K562 (cell line): Measurements from ENCODE around the gene EEF2K. TPM values are rescaled to one million over a fixed set of nuclear protein-coding genes. Genes with fewer than 3 reads are reported as not detected.
A peak's percentile ranks its signal among the peaks of the same experiment; 100 is the strongest.

ENCODE experiments used
- ATAC-seq: fragments of 200-7000 bp; cut with Tn5 transposase; 3 replicates; pipeline ENCODE4 v1.9.1; 2020; ENCODE audit warnings: moderate library complexity
- BruUV-seq: library from RNA; stranded (reverse); fragments of 400-500 nt; replicated peaks from 2 replicates; lab custom pipeline; 2021; lab: Mats Ljungman, UMichigan
- CTCF ChIA-PET: fragments of 300-600 bp; formaldehyde crosslinking; extraction: SDS; loops from one replicate; lab custom pipeline; 2021; ENCODE audit warnings: low intra/inter-chr PET ratio; lab: Yijun Ruan, JAX
- POLR2A ChIA-PET: fragments of 300-600, 350-650 bp; sonication (Branson Sonifier 250); formaldehyde crosslinking; extraction: SDS; loops from one replicate; lab custom pipeline; 2021; ENCODE audit warnings: antibody characterized with exemption, inconsistent platforms; lab: Yijun Ruan, JAX
- DNase-seq, 4 experiments: peaks; one replicate each; pipeline versions ENCODE4 v3.0.0 to v3.0.0-alpha.2; 2011 to 2018; ENCODE audit warnings: low spot score in 3 of 4, mixed read lengths in 3 of 4; ENCODE audit errors: extremely low read depth in 1 of 4
- FAIRE-seq: peaks from 2 replicates; lab custom pipeline; 2011; peaks lifted over from hg19 to GRCh38; lab: Jason Lieb, UNC
- H2AFZ ChIP-seq: 2 replicates; pipeline ENCODE4 v1.6.0; 2011; ENCODE audit warnings: low read depth, low read length, control low read depth, inconsistent platforms
- H3K27ac ChIP-seq: fragments of 200-600 bp; 3 replicates; pipeline ENCODE4 v1.8.0; 2011; ENCODE audit warnings: low read depth, mild to moderate bottlenecking, control low read depth, inconsistent platforms, low read length, moderate library complexity, mixed read lengths; ENCODE audit errors: extremely low read depth
- H3K27me3 ChIP-seq, 2 experiments: fragments of 300-600 bp in 1 of 2; 2 replicates in 1 of 2; 3 replicates in 1 of 2; pipeline versions ENCODE4 v1.6.0 to v1.8.0; 2011; ENCODE audit warnings: inconsistent platforms in 2 of 2, low read length in 2 of 2, mild to moderate bottlenecking in 1 of 2, mixed read lengths in 1 of 2, moderate library complexity in 1 of 2; ENCODE audit not compliant: control insufficient read depth in 2 of 2, insufficient read depth in 2 of 2
- H3K36me3 ChIP-seq: fragments of 300-600 bp; 3 replicates; pipeline ENCODE4 v1.8.0; 2011; ENCODE audit warnings: mild to moderate bottlenecking, low read length, inconsistent platforms; ENCODE audit not compliant: control insufficient read depth, insufficient read depth
- H3K4me1 ChIP-seq, 2 experiments: fragments of 200-600 bp in 1 of 2; replicated peaks in 1 of 2; 2 replicates in 1 of 2; 3 replicates in 1 of 2; pipeline versions ENCODE4 v1.5.1 to v1.8.0; 2011; ENCODE audit warnings: inconsistent platforms in 2 of 2, low read length in 2 of 2, mild to moderate bottlenecking in 1 of 2, mixed read lengths in 1 of 2, moderate library complexity in 1 of 2; ENCODE audit not compliant: control insufficient read depth in 2 of 2, insufficient read depth in 2 of 2
- H3K4me2 ChIP-seq: 2 replicates; pipeline ENCODE4 v1.6.1; 2011; ENCODE audit warnings: low read length, control low read depth, inconsistent platforms, mixed read lengths; ENCODE audit not compliant: insufficient read depth
- H3K4me3 ChIP-seq: fragments of 200-600 bp; sonication (generic), shearing (Covaris generic); 2 replicates; pipeline ENCODE4 v1.5.1; 2016; ENCODE audit warnings: control low read depth, inconsistent platforms
- H3K79me2 ChIP-seq: fragments of 200-600 bp; 3 replicates; pipeline ENCODE4 v1.8.0; 2011; ENCODE audit warnings: low read length, inconsistent platforms; ENCODE audit not compliant: control insufficient read depth, insufficient read depth
- H3K9ac ChIP-seq, 2 experiments: 2 replicates each; pipeline versions ENCODE4 v1.6.0 to v1.6.1; 2011; ENCODE audit warnings: low read depth in 2 of 2, low read length in 2 of 2, control low read depth in 1 of 2, inconsistent platforms in 1 of 2, mild to moderate bottlenecking in 1 of 2, mixed read lengths in 1 of 2; ENCODE audit not compliant: insufficient read depth in 1 of 2
- H3K9me1 ChIP-seq: one replicate; pipeline ENCODE4 v1.6.0; 2011; ENCODE audit warnings: inconsistent platforms, mild to moderate bottlenecking, low read length, moderate library complexity; ENCODE audit not compliant: control insufficient read depth, insufficient read depth
- H3K9me3 ChIP-seq: replicated peaks from 2 replicates; pipeline ENCODE4 v1.5.1; 2011; ENCODE audit warnings: low read depth, low read length, inconsistent platforms; ENCODE audit not compliant: control insufficient read depth, insufficient read depth
- H4K20me1 ChIP-seq: replicated peaks from 2 replicates; pipeline ENCODE4 v1.6.1; 2011; ENCODE audit warnings: low read length, inconsistent platforms, mixed read lengths; ENCODE audit not compliant: control insufficient read depth, insufficient read depth
- ESRRA ChIP-seq: fragments of 450-650 bp; IDR thresholded peaks from 2 replicates; pipeline ENCODE4 v1.6.1; 2014; ENCODE audit warnings: low read depth, mild to moderate bottlenecking, moderate library complexity, borderline replicate concordance
- POLR2A ChIP-seq: fragments of 450-650 bp; conservative IDR thresholded peaks from 2 replicates; pipeline ENCODE4 v1.6.1; 2016
- TCFL5 ChIP-seq: fragments of 250-450 bp; sonication (Bioruptor Pico); conservative IDR thresholded peaks from 2 replicates; pipeline ENCODE4 v1.6.1; 2021; ENCODE audit warnings: mild to moderate bottlenecking, moderate library complexity, matching md5 sums
- ZBTB40 ChIP-seq, 2 experiments: fragments of 450-650 bp in 1 of 2; sonication (generic) in 1 of 2; formaldehyde crosslinking in 1 of 2; IDR thresholded peaks; 2 replicates each; pipeline versions ENCODE4 v1.7.1 to v1.9.0; 2016 to 2022; ENCODE audit warnings: inconsistent platforms in 1 of 2, mild to moderate bottlenecking in 1 of 2, missing genetic modification reagents in 1 of 2
- ZNF717 ChIP-seq: fragments of 250-450 bp; sonication (Bioruptor Pico); IDR thresholded peaks from 2 replicates; pipeline ENCODE4 v1.5.0; 2021
- WGBS: fragments of 100-300 bp; shearing (Covaris generic); methylation state at CpG from one replicate; pipeline ENCODE4 v1.1.6; 2016; ENCODE audit warnings: low coverage, mixed read lengths; ENCODE audit not compliant: insufficient coverage; ENCODE audit errors: missing lambda C conversion rate; 5-methylcytosine and 5-hydroxymethylcytosine counted together
- in situ Hi-C: fragments of 300-500 bp; cut with MboI; formaldehyde crosslinking; loops from 4 replicates; pipeline ENCODE4 v1.15.0; 2018; ENCODE audit warnings: inconsistent platforms, mixed read lengths
- intact Hi-C: fragments of 100-400 bp; cut with micrococcal nuclease; formaldehyde crosslinking; loops from 2 replicates; pipeline ENCODE4 v1.14.2; 2022
- polyA plus RNA-seq, 8 experiments: library from polyadenylated mRNA; depleted of rRNA in 4 of 8; stranded (reverse) in 5 of 8; unstranded in 3 of 8; fragments of >200 nt; fragmentation: Nextera tagmentation in 2 of 8; fragmentation: Illumina TruSeq in 1 of 8; extraction: Ambion mirVana in 2 of 8; extraction: Trizol in 1 of 8; gene quantifications; 2 replicates each; pipeline versions ENCODE4 v1.2.1 to v1.2.3, GENCODE V29; 2011 to 2014; ENCODE audit warnings: inconsistent platforms in 1 of 8, missing spikeins in 1 of 8
- total RNA-seq, 7 experiments: library from RNA; depleted of rRNA in 6 of 7; stranded (reverse); fragments of >200 nt in 6 of 7; fragmentation: Illumina TruSeq in 2 of 7; extraction: Trizol in 2 of 7; gene quantifications; 2 replicates each; pipeline versions ENCODE4 v1.2.1 to v1.2.3, GENCODE V29; 2011 to 2021; ENCODE audit warnings: low replicate concordance in 1 of 7

The EEF2K gene
- total and polyA plus RNA-seq, 9 of the 15 experiments (the other 6 are each of a cell fraction or from before 2014, with no cell fraction given), result 3.0 to 35.2 (median 12.2) TPM

GRCh38 chr16:22304411-22304810 lies 98.3 kb downstream of the EEF2K start:
- Histone ChIP-seq H3K9me1 (peaks cover 4% of the 10 kb centered on the region), H4K20me1 (peaks cover 44% of the 10 kb centered on the region), H3K4me3 (no peak overlapping the region), H3K27me3 (no peaks in the 10 kb centered on the region), H3K4me1 (peaks cover 5% of the 10 kb centered on the region in 2 experiments; a peak in 2 of 5 replicates), H3K79me2 (peaks cover 55% of the 10 kb centered on the region), H3K9me3 (no peaks in the 10 kb centered on the region), H3K4me2 (no peak overlapping the region), H3K27ac (no peak overlapping the region), H2AFZ (no peak overlapping the region), H3K9ac (no peak overlapping the region), H3K36me3 (peaks cover 98% of the 10 kb centered on the region)
- ATAC-seq (no peak), FAIRE-seq (no peak), DNase-seq (peak in 1 of 4 experiments; percentile 10)
- WGBS, result 94% methylated on average over 4 of the region's 4 CpGs
- no TSS peak for BruUV-seq
- no peak for TF ChIP-seq TCFL5 (CRISPR knock-in tag)
- no peak for TF ChIP-seq ZNF717 (CRISPR knock-in tag)
- 0 out of 2 replicates have a peak, but pooled peaks have one; percentile 27 for TF ChIP-seq POLR2A
- TF ChIP-seq ESRRA, result no peak
- no peak for TF ChIP-seq ZBTB40 (IDR thresholded peaks at IDR 0.05)
- TF ChIP-seq ZBTB40 (CRISPR knock-in tag; IDR thresholded peaks at IDR 0.05), result no peak
- in situ Hi-C loops, result no loop called here
- ChIA-PET CTCF (no interaction called here), POLR2A (no interaction called here)
- intact Hi-C loops, result no loop called here
